Measurements from ENCODE around the gene THSD4.

DNA sequence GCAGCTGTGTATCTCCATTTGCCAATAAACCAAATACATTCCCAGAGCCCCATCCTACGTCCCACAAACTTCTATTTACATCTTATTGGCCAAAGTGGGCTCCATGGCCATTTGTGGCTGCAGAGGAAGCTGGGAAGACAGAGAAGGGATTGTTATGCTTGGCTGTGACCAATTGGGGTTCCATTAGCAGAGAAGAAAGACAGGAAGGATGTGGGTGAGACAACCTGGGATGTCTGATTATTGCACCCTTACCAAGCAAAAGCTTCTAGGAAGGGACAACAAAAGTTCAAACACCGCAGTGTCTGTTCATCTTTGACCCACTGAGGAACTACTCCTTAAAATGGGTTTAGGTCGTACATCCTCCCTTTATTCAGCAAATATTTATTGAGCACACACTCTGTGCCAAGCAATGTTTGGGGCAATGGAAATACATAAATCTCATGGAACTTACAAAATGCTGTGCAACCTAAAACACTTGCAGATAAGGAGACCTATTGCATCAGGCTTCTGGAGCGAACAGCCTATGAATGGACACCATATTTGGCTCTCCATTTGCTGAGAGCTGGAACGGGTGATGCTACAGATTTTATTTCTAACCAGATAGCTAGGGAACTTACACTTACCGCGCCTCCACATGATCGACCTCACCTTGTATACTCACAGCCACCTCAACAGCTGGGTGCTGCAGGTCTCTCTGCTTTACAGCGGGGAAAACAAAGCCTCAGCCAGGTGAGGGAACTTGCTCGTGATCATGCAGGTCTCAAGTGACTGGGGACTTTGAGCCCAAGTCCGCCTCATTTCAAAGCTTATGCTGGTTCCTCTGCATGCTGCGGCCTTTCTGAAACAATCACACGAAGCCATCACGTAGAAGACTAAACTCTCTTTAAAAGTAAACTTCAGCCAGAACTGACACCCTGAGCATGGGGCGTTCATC lies 673.6 kb downstream of the THSD4 start:
- TF ChIP-seq, protein P1, sequence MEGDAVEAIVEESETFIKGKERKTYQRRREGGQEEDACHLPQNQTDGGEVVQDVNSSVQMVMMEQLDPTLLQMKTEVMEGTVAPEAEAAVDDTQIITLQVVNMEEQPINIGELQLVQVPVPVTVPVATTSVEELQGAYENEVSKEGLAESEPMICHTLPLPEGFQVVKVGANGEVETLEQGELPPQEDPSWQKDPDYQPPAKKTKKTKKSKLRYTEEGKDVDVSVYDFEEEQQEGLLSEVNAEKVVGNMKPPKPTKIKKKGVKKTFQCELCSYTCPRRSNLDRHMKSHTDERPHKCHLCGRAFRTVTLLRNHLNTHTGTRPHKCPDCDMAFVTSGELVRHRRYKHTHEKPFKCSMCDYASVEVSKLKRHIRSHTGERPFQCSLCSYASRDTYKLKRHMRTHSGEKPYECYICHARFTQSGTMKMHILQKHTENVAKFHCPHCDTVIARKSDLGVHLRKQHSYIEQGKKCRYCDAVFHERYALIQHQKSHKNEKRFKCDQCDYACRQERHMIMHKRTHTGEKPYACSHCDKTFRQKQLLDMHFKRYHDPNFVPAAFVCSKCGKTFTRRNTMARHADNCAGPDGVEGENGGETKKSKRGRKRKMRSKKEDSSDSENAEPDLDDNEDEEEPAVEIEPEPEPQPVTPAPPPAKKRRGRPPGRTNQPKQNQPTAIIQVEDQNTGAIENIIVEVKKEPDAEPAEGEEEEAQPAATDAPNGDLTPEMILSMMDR (conservative IDR thresholded peaks at IDR 0.05) = no peak
- no peak for TF ChIP-seq ZFX (IDR thresholded peaks at IDR 0.05)

Data from C4-2B (cell line).